Activated CD4-positive, alpha-beta T cell treated with anti-CD3 and anti-CD28 coated beads for 36 hours (primary cell): ENCODE data around the gene PSMB7. TPM values are rescaled to one million over a fixed set of nuclear protein-coding genes. Genes with fewer than 3 reads are reported as not detected.

Experiments used
- ATAC-seq: fragments of 200-7000 bp; cut with Tn5 transposase; one replicate; pipeline ENCODE4 v1.10.0; 2021; ENCODE audit warnings: mild to moderate bottlenecking, moderate library complexity
- CTCF ChIA-PET: fragments of 350-600 bp; sonication (Branson Sonifier 250); formaldehyde crosslinking; loops from one replicate; lab custom pipeline; 2021; ENCODE audit warnings: antibody characterized with exemption; lab: Charles Lee
- POLR2A ChIA-PET: fragments of 350-600 bp; sonication (Branson Sonifier 250); formaldehyde crosslinking; loops from one replicate; lab custom pipeline; 2021; ENCODE audit warnings: antibody characterized with exemption, inconsistent platforms; lab: Charles Lee
- DNase-seq: peaks from one replicate; pipeline ENCODE4 v3.0.0-alpha.2; 2020
- H3K27ac Mint-ChIP-seq: one replicate; pipeline ENCODE4 v1.8.0; 2021; ENCODE audit warnings: mixed read lengths
- H3K27me3 Mint-ChIP-seq: one replicate; pipeline ENCODE4 v1.8.0; 2021; ENCODE audit warnings: mixed read lengths
- H3K36me3 Mint-ChIP-seq: one replicate; pipeline ENCODE4 v1.8.0; 2021; ENCODE audit warnings: low read depth, mixed read lengths
- H3K4me1 Mint-ChIP-seq: one replicate; pipeline ENCODE4 v1.8.0; 2021; ENCODE audit warnings: mixed read lengths
- H3K4me3 Mint-ChIP-seq: one replicate; pipeline ENCODE4 v1.8.0; 2021; ENCODE audit warnings: mild to moderate bottlenecking, moderate library complexity, mixed read lengths
- H3K9me3 Mint-ChIP-seq: one replicate; pipeline ENCODE4 v1.8.0; 2021; ENCODE audit warnings: low read depth, mixed read lengths
- intact Hi-C, 2 experiments: fragments of 100-400 bp; cut with DNase I in 1 of 2; cut with micrococcal nuclease in 1 of 2; formaldehyde crosslinking; loops; one replicate each; pipeline versions ENCODE4 v1.14.2 to v1.15.1; 2022 to 2024; cut with DNase I, micrococcal nuclease
- total RNA-seq, 2 experiments: library from RNA; stranded (reverse); gene quantifications; one replicate each; pipeline ENCODE4 v1.2.3, GENCODE V29; 2021

The PSMB7 gene
- total RNA-seq: 100 to 1,000 TPM; 143 to 164 TPM

DNA sequence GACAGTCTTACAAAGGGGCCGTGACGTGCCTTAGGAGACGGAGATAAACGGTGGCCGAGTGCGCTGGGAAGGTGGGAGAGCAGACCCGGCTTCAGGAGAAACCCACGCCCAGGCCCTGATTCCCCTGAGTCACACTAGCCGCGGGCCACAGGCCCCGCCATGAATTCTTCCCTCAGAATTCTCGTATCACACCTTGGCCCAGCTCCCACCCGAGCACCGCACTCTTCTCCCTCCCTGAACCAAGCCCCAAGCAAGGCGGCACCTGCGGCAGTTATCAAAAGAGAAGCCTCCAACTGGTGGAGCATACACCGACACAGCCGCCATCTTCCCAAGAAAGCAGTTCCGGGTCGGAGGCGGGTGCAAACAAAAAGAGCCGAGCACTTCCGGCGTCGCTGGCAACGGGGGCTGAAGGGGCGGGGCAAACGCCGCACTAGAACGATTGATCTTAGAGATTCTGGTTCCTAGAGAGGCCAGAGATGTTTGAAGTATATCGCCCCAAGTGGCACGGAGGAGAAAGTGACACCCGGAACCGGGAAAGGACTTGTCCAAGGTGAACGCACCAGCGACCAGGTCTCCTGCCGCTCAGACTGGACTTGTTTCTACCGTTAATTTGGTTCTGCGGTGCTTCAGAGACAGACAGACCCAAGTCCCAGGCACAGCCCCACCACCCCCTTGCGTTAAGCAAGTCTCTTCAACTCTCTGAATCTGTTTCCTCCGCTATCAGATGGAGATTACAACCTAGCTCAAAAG is at the start of gene PSMB7:
Gene PSMB7 (minus strand): TSS at position 341 of the 750 bp plus-strand sequence. CDS start 17 bp downstream, at position 324.
- peak within 1 kb of the TSS; percentile 93 for H3K4me3 Mint-ChIP-seq
- H3K27me3 Mint-ChIP-seq: no peaks in the 10 kb centered on the region
- ChIA-PET CTCF (interaction anchor here (0.7 to 1.4 kb wide), 5 partner anchors 24 to 1076 kb away, joined by 3 to 5 read pairs (median 3); no protein-coding TSS in a partner anchor), POLR2A (no interaction called here)
- peaks cover 39% of the 10 kb centered on the region for H3K36me3 Mint-ChIP-seq
- H3K4me1 Mint-ChIP-seq: peaks cover 43% of the 10 kb centered on the region
- peaks cover 4% of the 10 kb centered on the region for H3K9me3 Mint-ChIP-seq
- DNase-seq (peak; percentile 99), ATAC-seq (peak; percentile 94)
- intact Hi-C loops: loop anchor here (1.0 to 10.0 kb wide), 11 partner anchors 244 to 1290 kb away; partner anchors contain the start of genes ARPC5L (in 1 of the 2), DENND1A (in 1 of the 2), GAPVD1 (in 1 of the 2) and GOLGA1 (in 1 of the 2)
- H3K27ac Mint-ChIP-seq: peak within 1 kb of the TSS; percentile 89

- Mint-ChIP-seq H3K36me3 (no peaks in the 10 kb centered on the region), H3K9me3 (no peaks in the 10 kb centered on the region), H3K27me3 (peaks cover 5% of the 10 kb centered on the region), H3K27ac (no peak overlapping the region), H3K4me1 (no peaks in the 10 kb centered on the region), H3K4me3 (no peak overlapping the region)
- ChIA-PET POLR2A (no interaction called here), CTCF (no interaction called here)
- no peak for DNase-seq
- intact Hi-C loops: no loop called here
- ATAC-seq: no peak
These were observed 47.5 kb upstream of the PSMB7 start for GRCh38 chr9:124462739-124463138.

DNA sequence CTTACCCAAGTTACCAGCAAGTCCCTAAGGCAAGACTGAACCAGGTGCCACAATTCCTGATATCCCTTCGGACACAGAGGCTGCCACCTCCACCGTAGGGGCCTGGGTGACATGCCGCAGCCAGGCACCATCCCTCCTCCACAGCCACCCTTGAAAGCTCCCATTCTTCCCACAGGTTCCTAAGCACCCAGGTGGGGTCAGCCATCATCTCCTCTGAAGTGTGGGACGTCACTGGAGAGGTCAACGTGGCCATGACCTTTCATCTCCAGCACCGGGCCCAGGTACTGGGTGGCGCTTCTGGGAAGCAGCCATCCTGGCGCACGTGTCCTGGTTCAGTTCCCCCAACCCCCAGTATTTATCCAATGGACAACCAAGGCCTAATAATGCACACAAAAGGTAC is 43.2 kb upstream of the PSMB7 start:
- ChIA-PET CTCF (no interaction called here), POLR2A (no interaction called here)
- no peak for ATAC-seq
- no peak overlapping the region for H3K27ac Mint-ChIP-seq
- intact Hi-C loops: no loop called here
- no peaks in the 10 kb centered on the region for H3K4me1 Mint-ChIP-seq
- no peaks in the 10 kb centered on the region for H3K9me3 Mint-ChIP-seq
- peaks cover 2% of the 10 kb centered on the region for H3K27me3 Mint-ChIP-seq
- no peak for DNase-seq
- no peaks in the 10 kb centered on the region for H3K36me3 Mint-ChIP-seq
- no peak overlapping the region for H3K4me3 Mint-ChIP-seq

GRCh38 chr9:124457887-124458431 is 42.7 kb upstream of the PSMB7 start:
- CTCF ChIA-PET: interaction anchor here (1.0 kb wide), 1 partner anchor 39 kb away, joined by 5 read pairs; no protein-coding TSS in a partner anchor
- no peaks in the 10 kb centered on the region for H3K9me3 Mint-ChIP-seq
- intact Hi-C loops: no loop called here

GRCh38 chr9:124457079-124457886 is 42.0 kb upstream of the PSMB7 start:
- intact Hi-C loops: no loop called here
- no peak for ATAC-seq
- Mint-ChIP-seq H3K4me3 (no peak overlapping the region), H3K27ac (no peak overlapping the region), H3K9me3 (no peaks in the 10 kb centered on the region), H3K36me3 (no peaks in the 10 kb centered on the region), H3K27me3 (peaks cover 8% of the 10 kb centered on the region), H3K4me1 (no peaks in the 10 kb centered on the region)
- CTCF ChIA-PET: interaction anchor here (1.0 kb wide), 1 partner anchor 39 kb away, joined by 5 read pairs; no protein-coding TSS in a partner anchor
- no peak for DNase-seq
- POLR2A ChIA-PET: no interaction called here

More at GRCh38 chr9:124457887-124458431, 42.7 kb upstream of the PSMB7 start:
- H3K27me3 Mint-ChIP-seq: peaks cover 2% of the 10 kb centered on the region
- H3K4me3 Mint-ChIP-seq: no peak overlapping the region
- POLR2A ChIA-PET: no interaction called here
- DNase-seq: no peak
- no peak for ATAC-seq
- H3K4me1 Mint-ChIP-seq: no peaks in the 10 kb centered on the region
- no peaks in the 10 kb centered on the region for H3K36me3 Mint-ChIP-seq
- H3K27ac Mint-ChIP-seq: no peak overlapping the region

- CTCF ChIA-PET: interaction anchor here (1.0 kb wide), 1 partner anchor 38 kb away, joined by 5 read pairs; no protein-coding TSS in a partner anchor
- Mint-ChIP-seq H3K36me3 (no peaks in the 10 kb centered on the region), H3K9me3 (no peaks in the 10 kb centered on the region), H3K27me3 (peaks cover 13% of the 10 kb centered on the region), H3K27ac (no peak overlapping the region), H3K4me1 (no peaks in the 10 kb centered on the region), H3K4me3 (no peak overlapping the region)
- intact Hi-C loops: no loop called here
- ATAC-seq (no peak), DNase-seq (no peak)
- POLR2A ChIA-PET: no interaction called here
These were observed 41.3 kb upstream of the PSMB7 start for GRCh38 chr9:124456341-124457078.

DNA sequence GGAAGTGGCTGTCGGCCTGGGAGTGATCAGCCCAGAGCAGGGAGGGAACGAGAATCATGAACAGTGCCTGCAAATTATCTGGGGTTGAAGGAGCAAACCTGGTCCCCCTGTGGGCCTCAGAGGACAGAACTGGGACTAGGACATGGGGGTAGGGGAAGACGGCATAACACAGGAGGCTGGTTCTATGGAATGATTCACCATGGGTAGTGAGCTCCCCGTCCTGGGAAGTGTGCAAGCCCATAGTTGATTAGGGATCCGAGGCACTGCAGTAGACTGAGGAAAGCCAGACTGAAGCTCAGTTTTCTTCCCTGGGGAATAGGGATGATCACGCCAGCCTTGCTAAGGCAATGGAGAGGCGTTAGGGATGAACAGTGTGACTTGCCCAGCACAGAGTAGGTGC is 40.6 kb upstream of the PSMB7 start:
- Mint-ChIP-seq H3K4me3 (no peak overlapping the region), H3K4me1 (no peaks in the 10 kb centered on the region), H3K27me3 (peaks cover 18% of the 10 kb centered on the region), H3K9me3 (no peaks in the 10 kb centered on the region), H3K27ac (no peak overlapping the region), H3K36me3 (no peaks in the 10 kb centered on the region)
- CTCF ChIA-PET: no interaction called here
- no peak for ATAC-seq
- DNase-seq: no peak
- intact Hi-C loops: no loop called here
- POLR2A ChIA-PET: no interaction called here

- no peaks in the 10 kb centered on the region for H3K36me3 Mint-ChIP-seq
- H3K4me1 Mint-ChIP-seq: no peaks in the 10 kb centered on the region
- ATAC-seq (no peak), DNase-seq (no peak)
- no peak overlapping the region for H3K4me3 Mint-ChIP-seq
- intact Hi-C loops: no loop called here
- ChIA-PET CTCF (no interaction called here), POLR2A (no interaction called here)
- peaks cover 24% of the 10 kb centered on the region for H3K27me3 Mint-ChIP-seq
- no peak overlapping the region for H3K27ac Mint-ChIP-seq
- no peaks in the 10 kb centered on the region for H3K9me3 Mint-ChIP-seq
These were observed 39.7 kb upstream of the PSMB7 start for GRCh38 chr9:124454791-124455443.

DNA sequence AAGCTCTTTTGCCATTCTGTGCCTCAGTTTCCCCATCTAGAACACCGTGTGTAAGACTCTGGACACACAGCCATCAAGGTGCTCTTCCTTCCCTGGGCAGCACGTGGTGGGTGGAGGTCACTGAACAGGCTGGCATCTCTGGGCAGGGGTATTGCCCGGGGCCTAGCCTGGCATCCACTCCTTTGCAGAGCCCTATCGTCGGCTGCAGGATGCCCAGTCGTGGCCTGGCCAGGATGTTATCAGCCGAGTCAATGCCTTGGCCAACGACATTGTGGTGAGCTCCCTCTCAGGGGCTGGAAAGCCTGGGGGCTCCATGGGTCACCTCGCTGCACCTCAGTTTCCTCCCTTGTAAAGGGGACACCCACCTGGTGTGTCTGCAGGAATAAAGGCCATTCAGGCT is 39.1 kb upstream of the PSMB7 start:
- ChIA-PET CTCF (no interaction called here), POLR2A (no interaction called here)
- DNase-seq: no peak
- H3K4me3 Mint-ChIP-seq: no peak overlapping the region
- peaks cover 27% of the 10 kb centered on the region for H3K27me3 Mint-ChIP-seq
- no peaks in the 10 kb centered on the region for H3K4me1 Mint-ChIP-seq
- no peak for ATAC-seq
- H3K9me3 Mint-ChIP-seq: no peaks in the 10 kb centered on the region
- no peak overlapping the region for H3K27ac Mint-ChIP-seq
- H3K36me3 Mint-ChIP-seq: no peaks in the 10 kb centered on the region
- intact Hi-C loops: no loop called here

- Mint-ChIP-seq H3K4me1 (no peaks in the 10 kb centered on the region), H3K4me3 (no peak overlapping the region), H3K27ac (no peak overlapping the region), H3K27me3 (peaks cover 27% of the 10 kb centered on the region), H3K36me3 (no peaks in the 10 kb centered on the region), H3K9me3 (no peaks in the 10 kb centered on the region)
- ChIA-PET CTCF (no interaction called here), POLR2A (no interaction called here)
- no peak for ATAC-seq
- no peak for DNase-seq
- intact Hi-C loops: no loop called here
These were observed 38.4 kb upstream of the PSMB7 start for GRCh38 chr9:124453586-124454191.
